LNCAP (cell line): ENCODE results near the gene GRB2.

Source experiments
- TF ChIP-seq, protein P1 (sequence below): fragments of 450-650 bp; IDR thresholded peaks from 2 replicates; pipeline ENCODE4 v1.5.1; 2017; ENCODE audit warnings: mild to moderate bottlenecking

The GRB2 gene

DNA sequence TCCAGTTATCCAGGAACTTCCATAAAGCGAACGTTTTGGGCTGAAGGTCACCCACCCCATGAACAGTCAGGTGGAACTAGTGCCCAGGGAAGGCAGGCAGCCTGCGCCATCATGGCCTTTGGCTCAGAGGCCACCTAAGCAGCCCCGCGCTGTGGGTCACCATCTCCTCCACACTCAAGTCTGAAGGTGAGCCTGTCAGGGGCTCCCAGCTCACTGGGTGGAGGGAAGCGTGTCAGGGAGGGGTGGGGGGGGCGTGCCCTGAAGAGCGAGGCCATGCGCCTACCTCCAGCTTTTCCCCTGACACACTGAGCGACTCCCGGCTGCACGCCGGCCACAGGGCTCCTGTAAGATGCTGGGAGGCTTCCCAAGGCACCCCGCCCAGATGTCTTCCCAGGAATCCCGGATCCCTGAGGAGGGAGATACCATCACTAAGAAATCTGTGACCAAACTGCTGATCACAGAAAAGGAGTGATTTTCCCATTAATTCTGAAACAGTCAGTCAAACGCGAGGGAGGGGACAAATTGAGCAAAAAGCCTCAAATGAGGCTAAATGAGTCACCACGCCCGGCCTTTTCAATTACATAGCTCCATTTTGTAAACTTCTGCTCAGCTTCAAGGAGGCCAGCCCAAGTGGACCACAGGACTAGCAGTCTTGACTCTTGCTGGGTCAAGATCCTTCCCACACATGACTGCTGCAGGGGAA, 89.8 kb downstream of the GRB2 start:
- TF ChIP-seq, protein P1, sequence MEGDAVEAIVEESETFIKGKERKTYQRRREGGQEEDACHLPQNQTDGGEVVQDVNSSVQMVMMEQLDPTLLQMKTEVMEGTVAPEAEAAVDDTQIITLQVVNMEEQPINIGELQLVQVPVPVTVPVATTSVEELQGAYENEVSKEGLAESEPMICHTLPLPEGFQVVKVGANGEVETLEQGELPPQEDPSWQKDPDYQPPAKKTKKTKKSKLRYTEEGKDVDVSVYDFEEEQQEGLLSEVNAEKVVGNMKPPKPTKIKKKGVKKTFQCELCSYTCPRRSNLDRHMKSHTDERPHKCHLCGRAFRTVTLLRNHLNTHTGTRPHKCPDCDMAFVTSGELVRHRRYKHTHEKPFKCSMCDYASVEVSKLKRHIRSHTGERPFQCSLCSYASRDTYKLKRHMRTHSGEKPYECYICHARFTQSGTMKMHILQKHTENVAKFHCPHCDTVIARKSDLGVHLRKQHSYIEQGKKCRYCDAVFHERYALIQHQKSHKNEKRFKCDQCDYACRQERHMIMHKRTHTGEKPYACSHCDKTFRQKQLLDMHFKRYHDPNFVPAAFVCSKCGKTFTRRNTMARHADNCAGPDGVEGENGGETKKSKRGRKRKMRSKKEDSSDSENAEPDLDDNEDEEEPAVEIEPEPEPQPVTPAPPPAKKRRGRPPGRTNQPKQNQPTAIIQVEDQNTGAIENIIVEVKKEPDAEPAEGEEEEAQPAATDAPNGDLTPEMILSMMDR: no peak

DNA sequence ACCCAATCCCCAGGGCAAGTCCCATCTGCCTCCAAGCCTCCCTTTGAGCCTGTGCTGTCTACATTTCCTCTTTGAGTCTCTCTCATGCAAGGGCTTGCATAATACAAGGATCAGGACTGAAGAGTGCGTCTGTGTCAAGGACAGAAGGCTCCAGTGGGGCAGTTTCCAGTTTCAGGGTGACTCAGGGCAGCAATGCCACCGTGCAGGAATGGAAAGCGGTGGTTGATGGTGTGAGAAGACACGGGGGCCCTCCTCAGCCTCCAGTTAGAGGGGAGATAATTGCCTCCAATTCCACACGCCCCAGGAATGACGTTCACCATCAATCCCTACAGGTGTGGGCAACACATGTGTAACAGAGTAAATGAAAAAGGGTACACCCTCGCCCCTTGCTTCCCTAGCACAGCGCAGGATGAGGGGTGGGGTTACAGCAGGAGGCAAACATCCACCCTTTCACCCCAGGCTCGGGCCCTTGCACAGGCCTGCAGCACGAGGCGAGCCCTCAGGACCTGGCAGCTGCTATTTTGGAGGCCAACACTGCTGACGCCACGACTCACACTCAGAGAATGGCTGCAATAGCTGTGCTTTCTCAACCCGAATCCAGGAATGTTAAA, 91.4 kb downstream of the GRB2 start:
- TF ChIP-seq, protein P1: no peak

DNA sequence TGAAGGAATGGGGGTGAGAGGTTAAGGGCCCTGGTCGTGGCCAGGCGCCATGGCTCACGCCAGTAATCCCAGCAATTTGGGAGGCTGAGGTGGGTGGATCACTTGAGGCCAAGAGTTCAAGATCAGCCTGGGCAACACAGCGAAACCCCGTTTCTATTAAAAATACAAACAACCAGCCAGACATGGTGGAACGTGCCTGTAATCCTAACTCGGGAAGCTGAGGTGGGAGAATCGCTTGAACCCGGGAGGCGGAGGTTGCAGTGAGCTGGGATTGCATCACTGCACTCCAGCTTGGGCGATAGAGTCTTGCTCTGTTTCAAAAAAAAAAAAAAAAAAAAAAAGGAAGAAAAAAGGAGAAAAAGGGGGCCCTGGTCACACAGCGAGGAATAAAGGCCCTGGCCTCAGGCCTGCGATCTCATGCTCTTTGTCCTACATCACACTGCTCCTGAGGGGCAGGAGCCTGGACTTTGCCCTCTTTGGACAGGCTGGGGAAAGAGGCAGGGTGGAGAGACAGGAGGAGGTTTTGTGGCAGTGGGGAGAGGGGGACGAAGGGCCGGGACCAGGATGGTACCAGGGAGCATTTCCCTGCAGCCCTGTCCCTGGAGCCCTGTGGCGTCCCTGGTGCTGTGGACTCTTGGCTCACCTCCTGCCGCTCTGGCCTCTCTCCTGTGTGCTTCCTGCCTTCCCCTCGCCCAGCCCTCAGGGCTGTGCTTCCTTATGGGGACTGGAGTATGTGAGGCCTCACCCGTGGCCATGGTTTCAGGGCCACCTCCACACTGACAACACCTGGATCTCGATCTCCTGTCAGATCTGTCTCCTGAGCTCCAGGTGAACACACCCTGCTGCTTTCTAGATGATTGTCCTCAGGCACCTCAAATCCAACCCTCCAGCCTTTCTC, 96.5 kb downstream of the GRB2 start:
- TF ChIP-seq, protein P1: no peak

DNA sequence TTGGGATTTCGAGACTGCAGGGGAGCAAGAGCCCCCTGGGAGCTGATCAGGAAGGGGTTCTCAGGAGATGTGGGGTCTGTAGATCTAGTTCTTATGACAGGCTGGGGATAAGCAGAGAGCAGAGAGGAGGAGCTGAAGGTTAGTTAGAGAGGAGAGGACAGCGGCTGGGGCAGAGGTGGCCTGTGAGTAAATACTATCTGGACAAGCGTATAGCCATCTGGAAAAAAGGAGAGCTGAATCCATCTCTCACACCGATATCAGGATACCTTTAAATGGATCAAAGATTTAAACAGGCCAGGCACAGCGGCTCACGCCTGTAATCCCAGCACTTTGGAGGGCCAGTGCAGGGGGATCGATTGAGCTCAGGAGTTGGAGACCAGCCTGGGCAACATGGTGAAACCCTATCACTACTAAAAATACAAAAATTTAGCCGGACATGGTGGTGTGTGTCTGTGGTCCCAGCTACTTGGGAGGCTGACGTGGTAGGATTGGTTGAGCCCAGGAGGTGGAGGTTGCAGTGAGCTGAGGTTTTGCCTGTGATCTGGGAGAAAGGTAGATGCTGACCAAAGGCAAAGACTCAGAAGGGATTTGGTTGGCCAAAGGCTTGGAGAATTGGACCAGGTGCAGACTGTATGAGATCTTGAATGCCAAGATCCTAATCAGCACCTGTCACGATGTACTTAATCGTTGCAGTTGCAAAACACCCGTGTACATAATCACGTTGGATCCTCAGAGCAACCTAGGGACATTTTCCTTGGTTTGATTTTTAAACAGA, 97.3 kb downstream of the GRB2 start:
- TF ChIP-seq, protein P1: no peak

DNA sequence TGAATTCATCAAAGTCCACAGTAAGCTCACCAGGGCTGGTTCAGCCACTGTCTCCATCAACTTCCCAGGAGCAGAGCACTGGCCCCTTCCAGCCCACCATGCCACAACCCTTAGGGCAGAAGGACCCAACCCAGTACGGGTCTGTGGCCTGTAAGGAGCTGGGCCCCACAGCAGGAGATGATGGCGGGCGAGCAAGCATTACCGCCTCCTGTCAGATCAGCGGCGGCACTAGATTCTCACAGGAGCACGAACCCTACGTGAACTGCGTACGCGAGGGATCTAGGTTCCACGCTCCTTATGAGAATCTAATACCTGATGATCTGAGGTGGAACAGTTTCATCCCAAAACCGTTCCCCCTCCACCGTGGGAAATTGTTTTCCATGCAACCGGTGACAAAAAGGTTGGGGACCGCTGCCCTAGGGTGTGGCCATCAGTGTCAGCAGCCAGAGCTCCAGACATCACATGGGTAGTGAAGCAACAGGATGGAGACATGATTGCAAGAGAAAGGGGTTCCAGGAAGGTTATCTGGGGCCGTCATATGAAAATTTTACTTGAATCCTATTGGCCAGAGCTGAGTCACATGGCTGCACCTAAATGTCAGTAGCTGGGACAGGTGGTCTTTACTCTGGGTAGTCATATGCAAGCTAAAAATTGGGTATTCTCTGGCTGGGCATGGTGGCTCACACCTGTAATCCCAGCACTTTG, 103.8 kb downstream of the GRB2 start:
- TF ChIP-seq, protein P1: no peak

DNA sequence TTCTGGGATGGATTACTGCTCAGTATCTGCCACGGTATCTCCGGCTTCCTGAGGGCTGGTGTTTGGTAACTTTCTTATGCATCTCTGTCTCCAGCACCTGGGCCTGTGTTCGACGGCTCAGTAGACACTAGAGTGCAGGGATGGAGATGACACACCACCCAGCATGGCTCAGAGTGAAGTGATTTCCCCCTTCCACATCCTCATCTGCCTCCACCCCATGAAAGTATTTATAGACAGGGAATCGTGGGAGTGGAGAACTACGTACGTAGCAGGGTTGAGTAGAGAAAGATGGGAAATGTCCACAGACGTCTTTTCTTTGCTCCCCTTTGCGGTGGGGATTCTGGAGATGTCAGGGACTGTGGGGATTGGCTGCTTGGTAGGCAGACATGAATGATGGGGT, 104.4 kb downstream of the GRB2 start:
- TF ChIP-seq, protein P1: no peak
